GM21723 (cell line): ENCODE measurements around the gene SHROOM2.
"Not testable (repeated sequence)": the region's sequence is repeated elsewhere in the genome, so short reads cannot be mapped to it uniquely, and the experiment has no call there.

Experiments
- ATAC-seq: cut with Tn5 transposase; IDR thresholded peaks from one replicate; pipeline ENCODE4 v1.9.1; 2021; ENCODE audit warnings: mild to moderate bottlenecking, moderate library complexity; ENCODE audit not compliant: unreplicated experiment

Gene SHROOM2

GRCh38 chrX:9785944-9786797 lies at the start of gene SHROOM2:
Gene SHROOM2, plus strand, starts transcription at chrX:9786429. Its CDS starts 117 bp downstream, at chrX:9786546.
- ATAC-seq = no peak

- ATAC-seq = no peak
Measured at GRCh38 chrX:9737363-9737762, 48.9 kb upstream of the SHROOM2 start.

GRCh38 chrX:9738151-9738550 lies 48.1 kb upstream of the SHROOM2 start:
- ATAC-seq = no peak

GRCh38 chrX:9739130-9739529 lies 47.1 kb upstream of the SHROOM2 start:
- ATAC-seq = no peak

GRCh38 chrX:9745417-9746115 lies 40.7 kb upstream of the SHROOM2 start:
- no peak for ATAC-seq

- no peak for ATAC-seq
Measured at GRCh38 chrX:9746148-9746888, 39.9 kb upstream of the SHROOM2 start.

GRCh38 chrX:9747644-9748043 lies 38.6 kb upstream of the SHROOM2 start:
- no peak for ATAC-seq

- no peak for ATAC-seq
Measured at GRCh38 chrX:9749146-9749692, 37.0 kb upstream of the SHROOM2 start.

GRCh38 chrX:9757366-9757765 lies 28.9 kb upstream of the SHROOM2 start:
- ATAC-seq = no peak

- no peak for ATAC-seq
Measured at GRCh38 chrX:9758021-9758638, 28.1 kb upstream of the SHROOM2 start.

- no peak for ATAC-seq
Measured at GRCh38 chrX:9759337-9759736, 26.9 kb upstream of the SHROOM2 start.

- ATAC-seq = no peak
Measured at GRCh38 chrX:9765072-9765736, 21.0 kb upstream of the SHROOM2 start.

- no peak for ATAC-seq
Measured at GRCh38 chrX:9765737-9766097, 20.5 kb upstream of the SHROOM2 start, which contains the start of gene GPR143. Gene GPR143, minus strand, starts transcription at chrX:9765847. Its CDS starts 30 bp downstream, at chrX:9765817.

- ATAC-seq = no peak
Measured at GRCh38 chrX:9767375-9767774, 18.9 kb upstream of the SHROOM2 start.

- ATAC-seq = not testable (repeated sequence)
Measured at GRCh38 chrX:9768321-9768839, 17.8 kb upstream of the SHROOM2 start.

- no peak for ATAC-seq
Measured at GRCh38 chrX:9770319-9770718, 15.9 kb upstream of the SHROOM2 start.

GRCh38 chrX:9772943-9773342 lies 13.3 kb upstream of the SHROOM2 start:
- no peak for ATAC-seq

GRCh38 chrX:9775930-9776329 lies 10.3 kb upstream of the SHROOM2 start:
- ATAC-seq = no peak

GRCh38 chrX:9781941-9782340 lies 4.3 kb upstream of the SHROOM2 start:
- ATAC-seq = no peak

- no peak for ATAC-seq
Measured at GRCh38 chrX:9784332-9784731, 1.9 kb upstream of the SHROOM2 start.
